ENCODE results near the gene DGKD. TPM values are rescaled to one million over a fixed set of nuclear protein-coding genes. Genes with fewer than 3 reads are reported as not detected.

DGKD gene
- total RNA-seq, 1 experiment from 2014 or later, result 41.4 TPM

DNA sequence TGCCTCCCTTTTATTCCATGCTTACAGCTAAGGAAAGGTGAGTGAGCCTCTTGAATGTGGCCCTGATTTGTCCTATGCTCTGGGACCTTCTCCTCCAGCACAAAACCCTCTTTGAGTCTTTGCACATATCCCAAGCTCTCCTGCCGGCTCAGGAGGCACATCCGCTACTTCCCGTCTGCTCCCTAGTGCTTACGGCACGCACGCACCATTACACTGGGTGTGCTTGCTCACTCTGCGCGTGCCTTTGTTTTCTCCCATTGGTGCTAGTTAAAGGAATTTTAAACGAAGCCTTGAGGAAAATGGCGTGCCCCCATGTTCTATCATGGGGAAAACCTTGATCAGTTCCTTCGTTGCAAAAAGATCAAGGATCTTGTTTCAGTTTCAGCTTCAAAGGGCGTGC, 7.9 kb upstream of the DGKD start:
- TF ChIP-seq ETV6 (CRISPR knock-in tag; IDR thresholded peaks at IDR 0.05), result no peak
- no peak for TF ChIP-seq GTF2I (CRISPR knock-in tag; conservative IDR thresholded peaks at IDR 0.05)
- TF ChIP-seq, protein P1, sequence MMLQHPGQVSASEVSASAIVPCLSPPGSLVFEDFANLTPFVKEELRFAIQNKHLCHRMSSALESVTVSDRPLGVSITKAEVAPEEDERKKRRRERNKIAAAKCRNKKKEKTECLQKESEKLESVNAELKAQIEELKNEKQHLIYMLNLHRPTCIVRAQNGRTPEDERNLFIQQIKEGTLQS (CRISPR knock-in tag; conservative IDR thresholded peaks at IDR 0.05), result no peak
- TF ChIP-seq, protein P2, sequence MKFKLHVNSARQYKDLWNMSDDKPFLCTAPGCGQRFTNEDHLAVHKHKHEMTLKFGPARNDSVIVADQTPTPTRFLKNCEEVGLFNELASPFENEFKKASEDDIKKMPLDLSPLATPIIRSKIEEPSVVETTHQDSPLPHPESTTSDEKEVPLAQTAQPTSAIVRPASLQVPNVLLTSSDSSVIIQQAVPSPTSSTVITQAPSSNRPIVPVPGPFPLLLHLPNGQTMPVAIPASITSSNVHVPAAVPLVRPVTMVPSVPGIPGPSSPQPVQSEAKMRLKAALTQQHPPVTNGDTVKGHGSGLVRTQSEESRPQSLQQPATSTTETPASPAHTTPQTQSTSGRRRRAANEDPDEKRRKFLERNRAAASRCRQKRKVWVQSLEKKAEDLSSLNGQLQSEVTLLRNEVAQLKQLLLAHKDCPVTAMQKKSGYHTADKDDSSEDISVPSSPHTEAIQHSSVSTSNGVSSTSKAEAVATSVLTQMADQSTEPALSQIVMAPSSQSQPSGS (CRISPR knock-in tag; IDR thresholded peaks at IDR 0.05; ENCODE audit: borderline replicate concordance, low read depth), result no peak
- no peak for TF ChIP-seq SMAD4 (CRISPR knock-in tag; IDR thresholded peaks at IDR 0.05)
- TF ChIP-seq JAZF1 (CRISPR knock-in tag; IDR thresholded peaks at IDR 0.05), result no peak
- TF ChIP-seq PRRX2 (CRISPR knock-in tag; IDR thresholded peaks at IDR 0.05), result no peak
- no peak for TF ChIP-seq ESRRA (CRISPR knock-in tag; IDR thresholded peaks at IDR 0.05; ENCODE audit: borderline replicate concordance)
- TF ChIP-seq, protein P3, sequence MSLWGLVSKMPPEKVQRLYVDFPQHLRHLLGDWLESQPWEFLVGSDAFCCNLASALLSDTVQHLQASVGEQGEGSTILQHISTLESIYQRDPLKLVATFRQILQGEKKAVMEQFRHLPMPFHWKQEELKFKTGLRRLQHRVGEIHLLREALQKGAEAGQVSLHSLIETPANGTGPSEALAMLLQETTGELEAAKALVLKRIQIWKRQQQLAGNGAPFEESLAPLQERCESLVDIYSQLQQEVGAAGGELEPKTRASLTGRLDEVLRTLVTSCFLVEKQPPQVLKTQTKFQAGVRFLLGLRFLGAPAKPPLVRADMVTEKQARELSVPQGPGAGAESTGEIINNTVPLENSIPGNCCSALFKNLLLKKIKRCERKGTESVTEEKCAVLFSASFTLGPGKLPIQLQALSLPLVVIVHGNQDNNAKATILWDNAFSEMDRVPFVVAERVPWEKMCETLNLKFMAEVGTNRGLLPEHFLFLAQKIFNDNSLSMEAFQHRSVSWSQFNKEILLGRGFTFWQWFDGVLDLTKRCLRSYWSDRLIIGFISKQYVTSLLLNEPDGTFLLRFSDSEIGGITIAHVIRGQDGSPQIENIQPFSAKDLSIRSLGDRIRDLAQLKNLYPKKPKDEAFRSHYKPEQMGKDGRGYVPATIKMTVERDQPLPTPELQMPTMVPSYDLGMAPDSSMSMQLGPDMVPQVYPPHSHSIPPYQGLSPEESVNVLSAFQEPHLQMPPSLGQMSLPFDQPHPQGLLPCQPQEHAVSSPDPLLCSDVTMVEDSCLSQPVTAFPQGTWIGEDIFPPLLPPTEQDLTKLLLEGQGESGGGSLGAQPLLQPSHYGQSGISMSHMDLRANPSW (CRISPR knock-in tag; conservative IDR thresholded peaks at IDR 0.05; ENCODE audit: low read depth), result no peak
- TF ChIP-seq FOXJ3 (CRISPR knock-in tag; IDR thresholded peaks at IDR 0.05; ENCODE audit: borderline replicate concordance), result no peak
- TF ChIP-seq, protein P4, sequence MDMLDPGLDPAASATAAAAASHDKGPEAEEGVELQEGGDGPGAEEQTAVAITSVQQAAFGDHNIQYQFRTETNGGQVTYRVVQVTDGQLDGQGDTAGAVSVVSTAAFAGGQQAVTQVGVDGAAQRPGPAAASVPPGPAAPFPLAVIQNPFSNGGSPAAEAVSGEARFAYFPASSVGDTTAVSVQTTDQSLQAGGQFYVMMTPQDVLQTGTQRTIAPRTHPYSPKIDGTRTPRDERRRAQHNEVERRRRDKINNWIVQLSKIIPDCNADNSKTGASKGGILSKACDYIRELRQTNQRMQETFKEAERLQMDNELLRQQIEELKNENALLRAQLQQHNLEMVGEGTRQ (CRISPR knock-in tag; IDR thresholded peaks at IDR 0.05), result no peak
- TF ChIP-seq CREB1 (CRISPR knock-in tag; IDR thresholded peaks at IDR 0.05), result no peak
- no peak for TF ChIP-seq RORB (CRISPR knock-in tag; IDR thresholded peaks at IDR 0.05)
- TF ChIP-seq NR1H2 (CRISPR knock-in tag; IDR thresholded peaks at IDR 0.05), result no peak
- POLR2A ChIA-PET, result no interaction called here
- DNase-seq (ENCODE audit: low spot score) (no peak), ATAC-seq (no peak)
- CTCF ChIA-PET, result interaction anchor here (0.6 kb wide), 1 partner anchor 179 kb away, joined by 3 read pairs; no protein-coding TSS in a partner anchor
- peaks cover 6% of the 10 kb centered on the region; the same call in 1 of the 2 replicates for H3K4me1 Mint-ChIP-seq
- no peak overlapping the region for H3K4me3 Mint-ChIP-seq
- H3K27me3 Mint-ChIP-seq (ENCODE audit: low read depth), result no peaks in the 10 kb centered on the region; the same call in 1 of the 2 replicates
- peaks cover 3% of the 10 kb centered on the region for H3K9me3 Mint-ChIP-seq
- no peak overlapping the region for H3K27ac Mint-ChIP-seq
- H3K36me3 Mint-ChIP-seq, result no peaks in the 10 kb centered on the region

DNA sequence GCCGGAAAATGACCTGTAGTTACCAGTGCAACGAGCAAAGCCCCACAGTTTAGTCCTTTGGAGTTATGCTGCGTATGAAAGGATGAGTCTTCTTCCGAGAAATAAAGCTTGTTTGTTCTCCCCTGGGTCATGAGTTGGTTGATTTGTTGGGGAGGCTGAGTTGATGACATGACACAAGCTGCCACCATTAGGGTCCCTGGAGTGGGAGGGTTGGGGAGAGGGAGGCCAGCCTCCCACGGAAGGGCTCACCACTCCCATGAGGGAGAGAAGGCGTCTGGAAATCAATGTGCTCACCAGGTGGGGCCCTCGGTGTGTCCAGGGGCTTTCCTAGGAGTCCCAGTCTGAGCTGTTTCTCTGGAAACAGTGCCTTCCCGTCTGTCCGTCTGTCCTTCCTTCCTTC, 7.4 kb upstream of the DGKD start:
- H3K36me3 Mint-ChIP-seq, result no peaks in the 10 kb centered on the region
- ATAC-seq (no peak), DNase-seq (ENCODE audit: low spot score) (no peak)
- no peaks in the 10 kb centered on the region for H3K9me3 Mint-ChIP-seq
- H3K4me3 Mint-ChIP-seq, result no peak overlapping the region
- ChIA-PET CTCF (no interaction called here), POLR2A (no interaction called here)
- H3K27ac Mint-ChIP-seq, result no peak overlapping the region
- peaks cover 2% of the 10 kb centered on the region for H3K27me3 Mint-ChIP-seq (ENCODE audit: low read depth)
- H3K4me1 Mint-ChIP-seq, result peaks cover 6% of the 10 kb centered on the region; the same call in 1 of the 2 replicates
- no peak for TF ChIP-seq SMAD3 (CRISPR knock-in tag; IDR thresholded peaks at IDR 0.05; ENCODE audit: borderline replicate concordance)
- TF ChIP-seq, protein P5, sequence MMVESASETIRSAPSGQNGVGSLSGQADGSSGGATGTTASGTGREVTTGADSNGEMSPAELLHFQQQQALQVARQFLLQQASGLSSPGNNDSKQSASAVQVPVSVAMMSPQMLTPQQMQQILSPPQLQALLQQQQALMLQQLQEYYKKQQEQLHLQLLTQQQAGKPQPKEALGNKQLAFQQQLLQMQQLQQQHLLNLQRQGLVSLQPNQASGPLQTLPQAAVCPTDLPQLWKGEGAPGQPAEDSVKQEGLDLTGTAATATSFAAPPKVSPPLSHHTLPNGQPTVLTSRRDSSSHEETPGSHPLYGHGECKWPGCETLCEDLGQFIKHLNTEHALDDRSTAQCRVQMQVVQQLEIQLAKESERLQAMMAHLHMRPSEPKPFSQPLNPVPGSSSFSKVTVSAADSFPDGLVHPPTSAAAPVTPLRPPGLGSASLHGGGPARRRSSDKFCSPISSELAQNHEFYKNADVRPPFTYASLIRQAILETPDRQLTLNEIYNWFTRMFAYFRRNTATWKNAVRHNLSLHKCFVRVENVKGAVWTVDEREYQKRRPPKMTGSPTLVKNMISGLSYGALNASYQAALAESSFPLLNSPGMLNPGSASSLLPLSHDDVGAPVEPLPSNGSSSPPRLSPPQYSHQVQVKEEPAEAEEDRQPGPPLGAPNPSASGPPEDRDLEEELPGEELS (CRISPR knock-in tag; IDR thresholded peaks at IDR 0.05), result no peak
- no peak for TF ChIP-seq GABPB1 (CRISPR knock-in tag; IDR thresholded peaks at IDR 0.05)
- TF ChIP-seq, protein P6, sequence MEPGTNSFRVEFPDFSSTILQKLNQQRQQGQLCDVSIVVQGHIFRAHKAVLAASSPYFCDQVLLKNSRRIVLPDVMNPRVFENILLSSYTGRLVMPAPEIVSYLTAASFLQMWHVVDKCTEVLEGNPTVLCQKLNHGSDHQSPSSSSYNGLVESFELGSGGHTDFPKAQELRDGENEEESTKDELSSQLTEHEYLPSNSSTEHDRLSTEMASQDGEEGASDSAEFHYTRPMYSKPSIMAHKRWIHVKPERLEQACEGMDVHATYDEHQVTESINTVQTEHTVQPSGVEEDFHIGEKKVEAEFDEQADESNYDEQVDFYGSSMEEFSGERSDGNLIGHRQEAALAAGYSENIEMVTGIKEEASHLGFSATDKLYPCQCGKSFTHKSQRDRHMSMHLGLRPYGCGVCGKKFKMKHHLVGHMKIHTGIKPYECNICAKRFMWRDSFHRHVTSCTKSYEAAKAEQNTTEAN (CRISPR knock-in tag; IDR thresholded peaks at IDR 0.05), result no peak
- TF ChIP-seq, protein P7, sequence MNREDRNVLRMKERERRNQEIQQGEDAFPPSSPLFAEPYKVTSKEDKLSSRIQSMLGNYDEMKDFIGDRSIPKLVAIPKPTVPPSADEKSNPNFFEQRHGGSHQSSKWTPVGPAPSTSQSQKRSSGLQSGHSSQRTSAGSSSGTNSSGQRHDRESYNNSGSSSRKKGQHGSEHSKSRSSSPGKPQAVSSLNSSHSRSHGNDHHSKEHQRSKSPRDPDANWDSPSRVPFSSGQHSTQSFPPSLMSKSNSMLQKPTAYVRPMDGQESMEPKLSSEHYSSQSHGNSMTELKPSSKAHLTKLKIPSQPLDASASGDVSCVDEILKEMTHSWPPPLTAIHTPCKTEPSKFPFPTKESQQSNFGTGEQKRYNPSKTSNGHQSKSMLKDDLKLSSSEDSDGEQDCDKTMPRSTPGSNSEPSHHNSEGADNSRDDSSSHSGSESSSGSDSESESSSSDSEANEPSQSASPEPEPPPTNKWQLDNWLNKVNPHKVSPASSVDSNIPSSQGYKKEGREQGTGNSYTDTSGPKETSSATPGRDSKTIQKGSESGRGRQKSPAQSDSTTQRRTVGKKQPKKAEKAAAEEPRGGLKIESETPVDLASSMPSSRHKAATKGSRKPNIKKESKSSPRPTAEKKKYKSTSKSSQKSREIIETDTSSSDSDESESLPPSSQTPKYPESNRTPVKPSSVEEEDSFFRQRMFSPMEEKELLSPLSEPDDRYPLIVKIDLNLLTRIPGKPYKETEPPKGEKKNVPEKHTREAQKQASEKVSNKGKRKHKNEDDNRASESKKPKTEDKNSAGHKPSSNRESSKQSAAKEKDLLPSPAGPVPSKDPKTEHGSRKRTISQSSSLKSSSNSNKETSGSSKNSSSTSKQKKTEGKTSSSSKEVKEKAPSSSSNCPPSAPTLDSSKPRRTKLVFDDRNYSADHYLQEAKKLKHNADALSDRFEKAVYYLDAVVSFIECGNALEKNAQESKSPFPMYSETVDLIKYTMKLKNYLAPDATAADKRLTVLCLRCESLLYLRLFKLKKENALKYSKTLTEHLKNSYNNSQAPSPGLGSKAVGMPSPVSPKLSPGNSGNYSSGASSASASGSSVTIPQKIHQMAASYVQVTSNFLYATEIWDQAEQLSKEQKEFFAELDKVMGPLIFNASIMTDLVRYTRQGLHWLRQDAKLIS (CRISPR knock-in tag; IDR thresholded peaks at IDR 0.05; ENCODE audit: borderline replicate concordance), result no peak
- TF ChIP-seq KAT7 (CRISPR knock-in tag; IDR thresholded peaks at IDR 0.05; ENCODE audit: borderline replicate concordance), result no peak
- TF ChIP-seq, protein P8, sequence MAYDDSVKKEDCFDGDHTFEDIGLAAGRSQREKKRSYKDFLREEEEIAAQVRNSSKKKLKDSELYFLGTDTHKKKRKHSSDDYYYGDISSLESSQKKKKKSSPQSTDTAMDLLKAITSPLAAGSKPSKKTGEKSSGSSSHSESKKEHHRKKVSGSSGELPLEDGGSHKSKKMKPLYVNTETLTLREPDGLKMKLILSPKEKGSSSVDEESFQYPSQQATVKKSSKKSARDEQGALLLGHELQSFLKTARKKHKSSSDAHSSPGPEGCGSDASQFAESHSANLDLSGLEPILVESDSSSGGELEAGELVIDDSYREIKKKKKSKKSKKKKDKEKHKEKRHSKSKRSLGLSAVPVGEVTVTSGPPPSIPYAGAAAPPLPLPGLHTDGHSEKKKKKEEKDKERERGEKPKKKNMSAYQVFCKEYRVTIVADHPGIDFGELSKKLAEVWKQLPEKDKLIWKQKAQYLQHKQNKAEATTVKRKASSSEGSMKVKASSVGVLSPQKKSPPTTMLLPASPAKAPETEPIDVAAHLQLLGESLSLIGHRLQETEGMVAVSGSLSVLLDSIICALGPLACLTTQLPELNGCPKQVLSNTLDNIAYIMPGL (CRISPR knock-in tag; IDR thresholded peaks at IDR 0.05), result no peak
